GM23338 (cell line): ENCODE measurements around the gene MGAT2. TPM values are rescaled to one million over a fixed set of nuclear protein-coding genes. Genes with fewer than 3 reads are reported as not detected.
"Not testable (repeated sequence)": the region's sequence is repeated elsewhere in the genome, so short reads cannot be mapped to it uniquely, and the experiment has no call there.

ENCODE experiments used
- ATAC-seq: fragments of 200-7000 bp; cut with Tn5 transposase; 3 replicates; pipeline ENCODE4 v1.9.1; 2020
- DNase-seq: peaks from one replicate; pipeline ENCODE4 v3.0.0-alpha.2; 2015; ENCODE audit warnings: low spot score
- H2AFZ ChIP-seq: fragments of 200-600 bp; sonication (generic); 2 replicates; pipeline ENCODE4 v1.8.0; 2016; ENCODE audit warnings: antibody characterized with exemption, mild to moderate bottlenecking, moderate library complexity
- H3F3A ChIP-seq: fragments of 200-600 bp; sonication (generic); replicated peaks from 2 replicates; pipeline ENCODE4 v1.8.0; 2017; ENCODE audit warnings: antibody characterized with exemption, mixed run types, low read depth
- H3K27ac ChIP-seq: fragments of 200-600 bp; sonication (generic); 2 replicates; pipeline ENCODE4 v1.6.1; 2016; ENCODE audit warnings: low read depth
- H3K27me3 ChIP-seq: fragments of 200-600 bp; sonication (generic); 2 replicates; pipeline ENCODE4 v1.8.0; 2016; ENCODE audit warnings: mild to moderate bottlenecking, mixed run types, moderate library complexity; ENCODE audit not compliant: insufficient read depth
- H3K36me3 ChIP-seq: fragments of 200-600 bp; sonication (generic); 2 replicates; pipeline ENCODE4 v1.8.0; 2016; ENCODE audit warnings: mild to moderate bottlenecking; ENCODE audit not compliant: insufficient read depth
- H3K4me1 ChIP-seq: fragments of 200-600 bp; sonication (generic); 2 replicates; pipeline ENCODE4 v1.8.0; 2016; ENCODE audit warnings: mild to moderate bottlenecking, moderate library complexity; ENCODE audit not compliant: insufficient read depth
- H3K4me2 ChIP-seq: fragments of 200-600 bp; sonication (generic); 2 replicates; pipeline ENCODE4 v1.7.1; 2017; ENCODE audit warnings: mixed run types
- H3K4me3 ChIP-seq: fragments of 200-600 bp; sonication (generic); 2 replicates; pipeline ENCODE4 v1.6.1; 2016; ENCODE audit warnings: mixed run types
- H3K79me2 ChIP-seq: fragments of 200-600 bp; sonication (generic); replicated peaks from 2 replicates; pipeline ENCODE4 v1.8.0; 2017; ENCODE audit warnings: mild to moderate bottlenecking; ENCODE audit not compliant: insufficient read depth
- H3K9me2 ChIP-seq: fragments of 200-600 bp; sonication (generic); 2 replicates; pipeline ENCODE4 v1.8.0; 2017; ENCODE audit not compliant: insufficient read depth
- H4K20me1 ChIP-seq: fragments of 200-600 bp; sonication (generic); replicated peaks from 2 replicates; pipeline ENCODE4 v1.8.0; 2017; ENCODE audit warnings: mild to moderate bottlenecking; ENCODE audit not compliant: insufficient read depth
- H3K27ac Mint-ChIP-seq: 2 replicates; pipeline ENCODE4 v1.8.0; 2020; ENCODE audit warnings: inconsistent platforms, mild to moderate bottlenecking, moderate library complexity, mixed read lengths
- H3K27me3 Mint-ChIP-seq: 3 replicates; pipeline ENCODE4 v1.8.0; 2022; ENCODE audit warnings: low read depth, mild to moderate bottlenecking, moderate library complexity, mixed read lengths, inconsistent platforms; ENCODE audit not compliant: insufficient read depth, poor library complexity
- H3K36me3 Mint-ChIP-seq: 3 replicates; pipeline ENCODE4 v1.8.0; 2021; ENCODE audit warnings: low read depth, mild to moderate bottlenecking, inconsistent platforms, moderate library complexity, mixed read lengths
- H3K4me1 Mint-ChIP-seq: 3 replicates; pipeline ENCODE4 v1.8.0; 2020; ENCODE audit warnings: mild to moderate bottlenecking, inconsistent platforms, mixed read lengths
- H3K4me3 Mint-ChIP-seq: 3 replicates; pipeline ENCODE4 v1.8.0; 2021; ENCODE audit warnings: moderate library complexity, mild to moderate bottlenecking, inconsistent platforms, mixed read lengths
- H3K9me3 Mint-ChIP-seq: 3 replicates; pipeline ENCODE4 v1.8.0; 2020; ENCODE audit warnings: moderate library complexity, mild to moderate bottlenecking, inconsistent platforms, mixed read lengths
- EZH2 ChIP-seq: fragments of 200-600 bp; sonication (generic); IDR thresholded peaks from one replicate; pipeline ENCODE4 v1.8.0; 2017; ENCODE audit warnings: antibody characterized with exemption, mild to moderate bottlenecking, low read depth; ENCODE audit not compliant: unreplicated experiment
- JUNB ChIP-seq: IDR thresholded peaks from one replicate; pipeline ENCODE4 v1.6.1; 2016; ENCODE audit warnings: antibody characterized with exemption; ENCODE audit not compliant: unreplicated experiment
- POLR2AphosphoS5 ChIP-seq: IDR thresholded peaks from 2 replicates; pipeline ENCODE4 v1.6.1; 2016; ENCODE audit warnings: antibody characterized with exemption, low read depth
- STAT1 ChIP-seq: IDR thresholded peaks from one replicate; pipeline ENCODE4 v1.6.1; 2016; ENCODE audit warnings: antibody characterized with exemption; ENCODE audit not compliant: unreplicated experiment
- ZNF331 ChIP-seq: fragments of 250-450 bp; sonication (Bioruptor Pico); IDR thresholded peaks from 2 replicates; pipeline ENCODE4 v1.5.0; 2020; ENCODE audit warnings: low read depth, mild to moderate bottlenecking, moderate library complexity
- polyA plus RNA-seq: library from polyadenylated mRNA; unstranded; fragments of >200 nt; fragmentation: Nextera tagmentation; extraction: Ambion mirVana; gene quantifications from 2 replicates; pipeline ENCODE4 v1.2.1, GENCODE V29; 2016
- total RNA-seq: library from RNA; depleted of rRNA; stranded (reverse); fragments of >200 nt; shearing (Covaris generic); gene quantifications from 2 replicates; pipeline ENCODE4 v1.2.3, GENCODE V29; 2014

Gene MGAT2
- total and polyA plus RNA-seq, 2 experiments from 2014 or later: 10.1 to 31.6 TPM

GRCh38 chr14:49615776-49616175, 4.8 kb upstream of the MGAT2 start:
- Mint-ChIP-seq H3K27me3 (no peaks in the 10 kb centered on the region), H3K27ac (no peak overlapping the region; the same call in 1 of the 2 replicates), H3K9me3 (no peaks in the 10 kb centered on the region), H3K36me3 (peaks cover 47% of the 10 kb centered on the region), H3K4me1 (peaks cover 3% of the 10 kb centered on the region; the same call in 2 of the 3 replicates), H3K4me3 (no peak overlapping the region)
- Histone ChIP-seq H3K27me3 (no peaks in the 10 kb centered on the region), H3K9me2 (no peaks in the 10 kb centered on the region), H3K36me3 (peaks cover 19% of the 10 kb centered on the region), H4K20me1 (peaks cover 35% of the 10 kb centered on the region), H3K27ac (peak overlapping the region; percentile 74), H3K4me2 (no peak overlapping the region), H3K79me2 (peaks cover 44% of the 10 kb centered on the region), H3K4me3 (no peak overlapping the region), H3F3A (peaks cover 10% of the 10 kb centered on the region), H3K4me1 (no peaks in the 10 kb centered on the region; the same call in 1 of the 2 replicates), H2AFZ (no peak overlapping the region)
- DNase-seq (no peak), ATAC-seq (no peak)
- TF ChIP-seq JUNB (no peak), STAT1 (no peak), ZNF331 (no peak)

DNA sequence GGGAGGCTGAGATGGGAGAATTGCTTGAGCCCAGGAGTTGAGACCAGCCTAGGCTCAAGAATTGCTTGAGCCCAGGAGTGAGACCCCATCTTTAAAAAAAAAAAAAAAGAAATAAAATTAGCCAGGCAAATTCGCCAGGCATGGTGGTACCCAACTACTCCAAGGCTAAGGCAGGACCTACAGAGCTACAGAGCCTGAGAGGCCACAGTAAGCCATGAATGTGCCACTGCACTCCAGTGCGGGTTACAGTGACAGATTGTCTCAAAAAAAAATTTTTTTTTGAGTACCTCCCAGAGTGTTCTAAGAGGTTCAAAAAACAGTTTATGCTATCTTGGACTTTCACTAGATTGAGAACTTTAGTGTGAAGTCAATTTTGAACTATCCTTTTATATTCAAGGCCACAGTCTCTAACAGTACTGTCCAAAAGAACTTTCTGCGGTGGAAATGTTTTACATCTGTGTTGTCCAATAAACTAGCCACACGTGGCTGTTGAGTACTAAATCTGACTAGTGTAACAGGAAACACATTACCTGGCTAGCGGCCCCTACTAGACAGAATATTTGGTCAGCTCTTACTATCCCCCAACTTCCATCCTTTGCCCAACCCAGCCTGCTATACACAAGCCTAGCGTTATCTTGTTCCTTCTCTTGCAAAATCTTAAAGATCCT, 2.6 kb upstream of the MGAT2 start:
- Mint-ChIP-seq H3K36me3 (peaks cover 43% of the 10 kb centered on the region), H3K9me3 (no peaks in the 10 kb centered on the region), H3K4me1 (peaks cover 15% of the 10 kb centered on the region), H3K27me3 (no peaks in the 10 kb centered on the region), H3K4me3 (peak overlapping the region; percentile 3; the same call in 1 of the 3 replicates), H3K27ac (no peak overlapping the region)
- TF ChIP-seq POLR2AphosphoS5 (0 out of 2 replicates have a peak, but pooled peaks have one; percentile 13), EZH2 (no peak), ZNF331 (no peak)
- H3K4me3 ChIP-seq: no peak overlapping the region
- ATAC-seq: no peak
- H3K9me2 ChIP-seq: no peaks in the 10 kb centered on the region
- H3K4me2 ChIP-seq: no peak overlapping the region
- H3K27me3 ChIP-seq: no peaks in the 10 kb centered on the region
- peaks cover 19% of the 10 kb centered on the region; the same call in 1 of the 2 replicates for H3K36me3 ChIP-seq
- H3F3A ChIP-seq: peaks cover 10% of the 10 kb centered on the region
- H4K20me1 ChIP-seq: peaks cover 34% of the 10 kb centered on the region
- H2AFZ ChIP-seq: no peak overlapping the region
- H3K27ac ChIP-seq: peak overlapping the region; percentile 74; the same call in 1 of the 2 replicates
- DNase-seq: no peak
- peaks cover 54% of the 10 kb centered on the region for H3K79me2 ChIP-seq
- H3K4me1 ChIP-seq: peaks cover 11% of the 10 kb centered on the region

DNA sequence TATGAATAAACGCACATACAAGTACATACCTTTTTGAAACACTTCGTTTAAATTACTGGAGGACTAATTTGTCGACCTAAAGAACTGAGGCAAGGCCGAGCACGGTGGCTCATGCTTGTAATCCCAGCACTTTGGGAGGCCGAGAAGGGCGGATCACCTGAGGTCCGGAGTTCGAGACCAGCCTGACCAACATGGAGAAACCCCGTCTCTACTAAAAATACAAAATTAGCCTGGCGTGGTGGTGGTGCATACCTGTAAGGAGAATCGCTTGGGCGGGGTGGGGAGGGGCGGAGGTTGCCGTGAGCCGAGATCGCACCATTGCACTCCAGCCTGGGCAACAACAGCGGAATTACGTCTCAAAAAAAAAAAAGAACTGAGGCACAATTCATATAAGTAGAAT, 1.3 kb upstream of the MGAT2 start:
- H3K79me2 ChIP-seq: peaks cover 51% of the 10 kb centered on the region
- Mint-ChIP-seq H3K36me3 (peaks cover 40% of the 10 kb centered on the region), H3K4me3 (peak overlapping the region; percentile 99), H3K27ac (peak overlapping the region; percentile 98), H3K4me1 (peaks cover 18% of the 10 kb centered on the region)
- peaks cover 11% of the 10 kb centered on the region for H3K4me1 ChIP-seq
- peaks cover 29% of the 10 kb centered on the region for H4K20me1 ChIP-seq
- not testable (repeated sequence) for H3K27me3 ChIP-seq, DNase-seq, H3K27me3 Mint-ChIP-seq, H3K9me2 ChIP-seq, H3K9me3 Mint-ChIP-seq, H2AFZ ChIP-seq, ATAC-seq
- peak overlapping the region; percentile 94 for H3K4me3 ChIP-seq
- peak overlapping the region; percentile 80 for H3K4me2 ChIP-seq
- H3K36me3 ChIP-seq: peaks cover 15% of the 10 kb centered on the region; the same call in 1 of the 2 replicates
- H3F3A ChIP-seq: peaks cover 13% of the 10 kb centered on the region
- 0 out of 2 replicates have a peak overlapping the region, but pooled peaks have one; percentile 95 for H3K27ac ChIP-seq
